Stimulated activated CD4-positive, alpha-beta T cell treated with anti-CD3 and anti-CD28 coated beads, Interleukin-15, amount 100 ng/mL, for 24 hours (primary cell): ENCODE data around the gene ROBO4.

ENCODE experiments used
- DNase-seq: peaks from one replicate; pipeline ENCODE4 v3.0.0-alpha.2; 2020

Gene ROBO4

DNA sequence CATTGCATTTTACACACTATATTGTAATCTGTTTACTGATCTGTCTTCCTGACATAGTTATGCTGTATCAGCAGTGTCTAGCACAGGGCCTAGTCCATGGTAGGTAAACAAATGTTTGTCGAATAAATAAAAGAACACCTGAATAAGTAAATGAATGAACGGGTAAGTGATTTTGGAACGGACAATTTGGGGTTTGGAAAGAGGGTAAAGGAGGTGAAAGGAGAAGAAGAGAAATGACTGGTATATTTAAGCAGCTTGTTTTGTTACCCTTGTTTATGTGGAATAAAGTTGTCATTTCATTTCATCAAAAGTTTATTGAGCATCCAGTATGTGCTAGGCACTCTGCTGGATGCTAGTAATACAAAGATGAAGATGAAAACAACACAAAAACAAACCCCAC lies 21.3 kb upstream of the ROBO4 start, which contains the start of gene HEPN1:
HEPN1 (plus strand) TSS at position 301 of the 400 bp plus-strand sequence.
- DNase-seq = no peak

DNA sequence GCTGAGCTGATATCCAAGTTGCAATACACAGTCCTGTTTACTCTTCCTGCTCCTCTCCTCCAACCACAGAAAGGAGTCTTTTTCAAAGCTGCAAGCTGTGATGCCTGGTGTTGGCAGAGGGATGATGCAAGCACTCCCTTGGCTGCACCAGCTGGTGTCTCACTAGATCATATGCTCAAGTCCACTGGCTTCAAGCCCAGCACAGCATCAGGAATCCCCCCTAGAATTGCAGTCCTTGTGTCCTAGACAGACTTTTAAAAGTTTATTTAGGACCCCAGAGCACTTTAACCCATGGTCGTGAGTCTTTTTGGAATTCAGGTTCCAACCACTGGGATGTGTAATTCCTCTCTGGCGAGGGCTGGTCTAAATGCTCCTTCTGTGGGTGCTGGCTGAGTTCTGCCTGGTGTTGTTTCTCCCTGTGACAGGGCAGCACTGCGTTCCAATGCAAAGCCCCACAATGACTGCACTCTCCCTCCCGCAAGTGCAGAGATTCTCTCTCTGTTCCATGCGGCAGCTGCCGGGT lies 19.5 kb upstream of the ROBO4 start:
- DNase-seq = no peak

DNA sequence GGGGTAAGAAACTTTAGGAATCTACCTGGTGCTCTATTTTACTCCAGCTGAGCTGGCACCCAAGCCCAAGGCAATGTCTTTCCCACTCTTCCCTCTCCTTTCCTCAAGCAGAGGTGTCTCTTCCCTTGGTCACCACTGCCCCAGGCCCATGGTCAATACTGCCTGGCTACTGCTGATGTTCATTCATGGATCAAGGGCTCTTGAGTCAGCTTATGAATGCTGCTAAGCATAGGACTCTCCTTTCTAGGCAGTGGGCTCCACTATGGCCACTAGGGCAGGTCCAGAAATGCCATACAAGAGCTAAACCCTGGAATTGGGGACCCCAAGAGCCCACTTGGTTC lies 18.7 kb upstream of the ROBO4 start:
- DNase-seq = no peak

DNA sequence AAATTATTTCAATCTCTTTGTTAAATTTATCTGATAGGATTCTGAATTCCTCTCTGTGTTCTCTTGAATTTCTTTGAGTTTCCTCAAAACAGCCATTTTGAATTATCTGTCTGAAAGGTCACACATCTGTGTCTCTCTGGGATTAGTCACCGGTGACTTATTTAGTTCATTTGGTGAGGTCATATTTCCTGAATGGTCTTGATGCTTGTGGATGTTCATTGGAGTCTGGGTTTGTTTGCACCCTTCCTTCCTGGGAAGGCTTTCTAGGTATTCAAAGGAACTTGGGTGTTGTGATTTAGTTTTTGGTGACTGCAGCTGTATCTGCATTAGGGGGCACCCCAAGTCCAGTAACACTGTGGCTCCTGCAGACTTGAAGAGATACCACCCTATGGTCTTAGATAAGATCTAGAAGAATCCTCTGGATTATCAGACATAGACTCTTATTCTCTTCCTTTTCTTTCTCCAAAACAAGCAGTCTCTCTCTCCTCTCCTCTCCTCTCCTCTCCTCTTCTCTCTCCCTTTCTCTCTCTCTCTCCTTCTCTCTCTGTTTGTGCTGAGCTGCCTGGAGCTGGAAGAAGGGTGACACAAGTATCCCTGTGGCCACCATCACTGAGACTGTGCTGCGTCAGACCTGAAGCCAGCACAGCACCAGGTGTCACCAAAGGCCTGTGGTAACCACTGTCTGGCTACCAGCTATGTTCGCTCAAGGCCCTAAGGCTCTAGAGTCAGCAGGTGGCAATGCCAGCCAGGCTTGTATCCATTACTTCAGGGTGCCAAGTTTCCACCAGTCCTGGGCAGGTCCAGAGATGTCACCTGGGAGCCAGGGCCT lies 18.1 kb upstream of the ROBO4 start:
- DNase-seq = no peak

DNA sequence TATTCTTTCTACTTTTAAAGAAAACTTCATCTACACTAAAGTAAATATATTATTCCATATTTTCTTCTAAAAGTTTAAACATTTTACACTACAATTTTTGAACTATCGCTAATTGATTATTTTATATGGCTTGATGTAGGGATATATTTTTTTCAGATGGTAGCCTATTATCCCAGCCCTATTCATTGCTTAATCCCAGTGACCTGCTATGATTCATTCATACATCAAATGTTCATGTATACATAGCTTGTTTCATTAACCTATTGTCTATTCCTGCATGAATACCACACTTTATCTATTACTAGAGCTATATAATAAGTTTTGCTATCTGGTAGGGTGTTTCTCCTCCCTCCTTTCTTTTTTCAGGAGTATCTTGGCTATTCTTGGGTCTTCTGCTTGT lies 5.0 kb upstream of the ROBO4 start:
- DNase-seq = no peak

DNA sequence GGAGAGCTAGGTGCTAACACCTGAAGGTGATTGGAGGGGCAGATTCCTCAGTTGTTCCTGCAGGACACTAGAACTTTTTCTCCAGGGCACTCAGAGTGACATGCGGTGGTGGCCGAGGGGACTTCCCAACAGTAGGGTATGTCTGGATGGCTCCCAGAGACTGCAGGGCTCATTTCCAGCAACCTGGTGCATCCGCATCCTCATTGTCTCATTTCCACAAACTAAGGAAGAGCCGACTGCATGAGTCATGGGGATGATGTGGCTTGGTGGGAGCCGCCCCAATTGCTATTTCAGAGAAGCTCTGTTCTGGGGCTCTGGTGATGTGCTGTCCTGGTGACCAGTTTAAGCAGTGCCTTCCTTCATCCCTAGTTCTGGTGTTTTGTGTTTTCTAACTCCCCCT lies 2.8 kb upstream of the ROBO4 start:
- no peak for DNase-seq

DNA sequence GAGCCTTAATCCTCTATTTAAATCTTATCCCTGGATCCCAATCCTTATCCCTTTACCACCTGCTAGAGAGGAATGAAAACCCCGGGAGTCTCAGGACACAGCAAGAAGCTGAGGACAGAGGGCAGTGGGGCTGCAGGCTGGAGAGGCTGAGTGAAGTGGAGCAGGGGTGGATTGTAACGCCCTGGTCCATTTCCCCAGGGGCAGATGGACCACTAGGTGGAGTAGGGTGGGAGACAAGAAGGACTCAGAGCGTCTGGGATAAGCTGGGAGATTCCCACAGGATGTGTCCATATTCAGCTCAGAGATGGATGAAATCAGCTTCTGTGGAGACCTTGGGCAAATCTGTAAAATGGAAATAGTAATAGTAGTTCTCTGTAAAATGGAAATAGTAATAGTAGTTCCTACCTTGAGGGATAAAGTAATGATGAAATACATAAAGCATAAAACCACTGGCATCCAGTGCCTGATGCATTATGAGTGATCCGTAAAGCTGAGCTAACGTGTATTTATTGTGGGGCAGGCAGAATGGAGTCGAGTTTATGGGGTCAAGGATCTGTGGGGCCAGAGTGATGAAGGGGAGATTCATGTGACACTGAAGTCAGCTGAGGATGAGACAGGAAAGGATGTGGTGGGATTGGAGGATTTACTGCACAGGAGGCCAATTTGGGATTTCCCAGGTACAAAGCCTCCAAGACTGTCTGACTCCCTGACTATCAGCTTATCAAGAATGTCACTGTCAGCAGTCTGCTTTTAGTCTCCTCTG lies 1.9 kb upstream of the ROBO4 start:
- no peak for DNase-seq

DNA sequence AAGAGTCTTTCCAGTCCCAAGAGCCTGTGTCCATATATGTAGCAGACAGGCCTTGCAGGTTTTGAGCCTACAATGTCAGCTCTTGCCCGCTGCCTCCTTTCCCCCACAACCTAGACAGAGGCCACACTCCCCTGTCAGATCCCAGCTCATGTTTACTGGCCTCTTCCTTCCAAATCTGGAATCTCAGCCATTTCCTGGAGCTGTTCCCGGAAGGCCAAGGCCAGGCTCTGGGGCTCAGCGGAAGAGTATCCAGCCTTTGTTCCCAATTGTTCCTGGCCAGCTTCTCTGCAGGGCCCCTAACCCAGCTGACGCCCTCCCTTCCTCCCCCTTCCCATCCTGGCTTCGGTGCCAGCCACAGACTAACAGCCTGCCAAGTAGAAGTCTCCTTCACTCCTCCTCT lies 1.0 kb upstream of the ROBO4 start:
- DNase-seq = no peak

DNA sequence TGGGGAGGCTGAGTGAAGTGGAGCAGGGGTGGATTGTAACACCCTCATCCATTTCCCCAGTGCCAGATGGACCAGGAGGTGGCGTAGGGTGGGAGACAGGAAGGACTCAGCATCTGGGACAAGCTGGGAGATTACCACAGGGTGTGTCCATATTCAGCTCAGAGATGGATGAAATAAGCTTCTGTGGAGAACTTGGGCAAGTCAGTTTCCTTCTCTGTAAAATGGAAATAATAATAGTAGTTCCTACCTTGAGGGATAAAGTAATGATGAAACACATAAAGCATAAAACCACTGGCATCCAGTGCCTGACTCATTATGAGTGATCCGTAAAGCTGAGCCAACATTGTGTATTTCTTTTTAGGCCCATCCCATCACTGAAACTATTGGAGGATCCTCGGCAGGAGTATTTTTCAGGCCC lies 607 bp upstream of the ROBO4 start:
- no peak for DNase-seq

DNA sequence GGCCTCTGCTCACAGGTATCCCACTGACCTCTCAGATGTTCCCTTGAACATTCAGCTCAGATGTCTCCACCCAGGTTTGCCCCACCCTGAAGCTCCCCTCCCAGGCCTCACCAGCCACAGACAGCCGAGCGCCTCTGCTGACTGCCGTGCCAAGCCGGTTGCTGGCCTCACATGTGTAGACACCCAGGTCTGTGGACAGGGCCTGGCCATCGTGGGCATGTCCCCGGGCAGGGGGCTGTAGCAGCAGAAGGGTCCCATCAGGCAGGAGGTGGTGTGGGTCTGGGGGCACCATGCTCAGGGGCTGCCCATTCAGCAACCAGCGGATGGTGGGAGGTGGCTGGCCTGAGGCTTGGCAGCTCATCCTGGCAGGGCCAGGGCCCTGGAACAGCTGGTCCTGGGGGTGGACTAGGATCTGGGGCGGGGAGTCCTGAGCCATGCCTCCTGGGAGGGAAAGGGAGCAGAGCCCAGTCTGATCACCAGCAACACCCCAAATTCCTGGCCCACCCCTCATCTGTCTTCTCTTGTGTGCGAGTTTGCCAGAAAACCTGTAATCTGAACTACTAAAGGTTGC lies 759 bp downstream of the ROBO4 start:
- DNase-seq = no peak

DNA sequence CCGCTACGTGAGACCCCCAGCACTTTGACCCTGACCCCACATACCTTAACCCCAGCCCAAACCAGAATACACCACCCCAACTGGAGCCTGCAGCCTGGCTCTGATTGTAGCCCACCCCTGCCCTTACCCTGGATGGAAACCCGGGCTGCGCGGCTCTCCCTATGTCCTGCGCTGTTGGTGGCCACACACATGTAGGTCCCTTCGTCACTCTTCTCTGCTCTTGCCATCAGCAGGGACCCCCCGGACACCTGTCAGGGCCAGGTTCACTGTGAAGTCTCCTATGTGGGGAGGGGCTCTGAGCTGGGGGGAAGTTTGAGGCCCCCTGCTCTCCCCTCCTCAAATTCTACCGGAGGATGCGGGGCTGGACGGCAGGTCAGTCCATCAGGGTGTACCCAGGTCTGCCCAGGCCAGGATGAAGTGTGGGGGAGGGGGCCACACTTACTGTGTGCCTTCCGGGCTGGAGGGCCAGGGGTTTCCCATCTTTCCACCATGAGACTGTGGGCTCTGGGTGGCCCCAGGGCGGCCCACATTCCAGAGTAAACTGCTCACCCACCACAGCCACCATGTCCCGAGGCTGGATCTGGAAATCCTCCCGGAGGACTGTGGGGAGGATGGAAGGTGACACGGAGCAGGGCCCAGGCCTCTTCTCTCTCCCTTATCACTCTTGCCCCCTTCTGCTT lies 1.5 kb downstream of the ROBO4 start:
- no peak for DNase-seq

DNA sequence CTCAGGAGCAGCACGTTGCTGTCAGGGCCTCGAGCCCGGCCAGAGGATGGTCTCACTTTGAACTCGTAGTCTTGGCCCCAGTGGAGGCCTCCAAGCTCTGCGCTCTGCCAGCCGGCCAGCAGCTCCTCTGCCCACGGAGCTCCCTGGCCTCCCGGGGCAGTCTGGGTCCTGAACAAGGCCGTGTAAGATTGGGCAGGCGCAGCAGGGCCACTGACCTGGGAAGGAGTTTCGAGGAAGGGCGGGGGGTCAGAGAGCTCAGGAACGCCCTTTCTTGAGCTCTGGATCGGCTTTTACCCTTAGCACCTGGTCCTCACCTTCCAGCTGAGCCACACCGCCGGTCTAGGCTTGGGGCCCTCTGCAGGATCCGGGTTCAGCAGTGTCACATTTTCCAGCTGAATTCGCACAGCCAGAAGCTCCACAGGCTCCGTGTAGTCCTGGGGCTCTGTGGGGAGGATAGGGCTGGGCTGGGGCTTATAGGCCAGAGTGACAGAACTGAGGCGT lies 2.1 kb downstream of the ROBO4 start:
- DNase-seq = no peak

DNA sequence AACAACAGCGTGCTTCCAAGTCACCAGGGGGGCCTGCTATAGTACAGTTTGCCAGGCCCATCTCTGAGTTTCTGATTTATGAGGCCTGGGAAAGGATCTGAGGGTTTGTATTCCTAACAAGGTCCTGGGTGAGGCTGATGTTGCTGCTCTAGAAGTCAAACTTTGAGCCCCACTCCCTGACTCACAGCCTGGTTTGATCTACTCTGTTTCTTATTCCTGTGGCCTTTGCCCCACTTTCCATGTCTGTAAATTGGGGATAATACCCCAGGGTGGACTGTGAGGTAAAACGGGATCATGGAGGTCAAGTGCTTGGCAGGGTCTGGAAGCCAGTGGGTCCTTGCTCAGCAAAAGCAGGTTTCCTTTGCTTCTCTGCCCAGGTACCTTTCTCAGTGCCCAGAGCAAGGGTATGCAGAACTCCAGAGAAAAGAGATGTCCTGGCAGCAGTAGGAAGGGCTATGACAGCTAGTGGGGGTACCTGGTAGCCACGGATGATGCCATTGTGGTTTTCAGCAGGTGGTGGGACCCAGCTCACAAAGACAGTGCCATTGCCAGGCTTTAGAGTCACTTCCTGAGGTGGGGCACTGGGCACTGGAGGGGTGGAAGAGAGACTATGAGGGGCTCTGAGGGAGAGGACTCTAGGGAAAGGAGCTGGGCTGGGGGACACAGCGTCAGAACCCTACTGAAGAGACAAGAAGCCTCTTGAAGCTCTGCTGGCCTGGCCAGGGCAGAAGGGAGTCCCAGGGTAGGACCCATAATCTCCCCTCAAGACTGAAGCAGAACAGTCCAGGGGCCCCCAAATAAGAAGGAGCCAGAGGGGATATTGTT lies 2.8 kb downstream of the ROBO4 start:
- DNase-seq = no peak

DNA sequence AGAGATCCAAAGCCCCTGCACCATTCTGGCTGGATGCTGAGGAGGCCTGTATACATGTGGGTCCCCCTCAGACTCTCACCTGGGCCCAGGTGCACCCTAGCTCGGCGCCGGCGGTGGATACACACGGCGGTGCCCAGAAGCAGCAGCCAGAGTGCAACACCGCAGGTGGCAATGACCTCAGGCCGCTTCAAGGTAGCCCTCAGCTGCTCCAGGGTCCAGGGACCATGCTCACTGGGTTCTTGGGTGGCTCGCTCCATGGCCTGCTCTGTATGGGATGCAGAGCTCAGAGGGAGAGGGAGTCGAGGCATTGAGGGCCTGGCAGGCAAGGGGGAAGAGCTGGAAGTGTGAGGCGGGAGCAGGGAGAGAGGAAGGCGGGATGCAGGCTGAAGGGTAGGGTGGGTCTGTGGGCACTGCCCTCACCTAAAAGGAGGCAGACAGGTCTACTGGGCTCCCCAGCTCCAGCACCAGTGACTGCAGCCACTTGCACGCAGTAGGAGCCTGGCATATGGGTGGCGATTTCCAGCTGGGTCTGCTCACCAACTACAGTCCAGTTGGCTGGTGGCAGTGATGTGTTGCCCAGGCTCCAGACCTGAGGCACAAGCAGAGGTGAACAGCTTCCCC lies 3.8 kb downstream of the ROBO4 start:
- no peak for DNase-seq

DNA sequence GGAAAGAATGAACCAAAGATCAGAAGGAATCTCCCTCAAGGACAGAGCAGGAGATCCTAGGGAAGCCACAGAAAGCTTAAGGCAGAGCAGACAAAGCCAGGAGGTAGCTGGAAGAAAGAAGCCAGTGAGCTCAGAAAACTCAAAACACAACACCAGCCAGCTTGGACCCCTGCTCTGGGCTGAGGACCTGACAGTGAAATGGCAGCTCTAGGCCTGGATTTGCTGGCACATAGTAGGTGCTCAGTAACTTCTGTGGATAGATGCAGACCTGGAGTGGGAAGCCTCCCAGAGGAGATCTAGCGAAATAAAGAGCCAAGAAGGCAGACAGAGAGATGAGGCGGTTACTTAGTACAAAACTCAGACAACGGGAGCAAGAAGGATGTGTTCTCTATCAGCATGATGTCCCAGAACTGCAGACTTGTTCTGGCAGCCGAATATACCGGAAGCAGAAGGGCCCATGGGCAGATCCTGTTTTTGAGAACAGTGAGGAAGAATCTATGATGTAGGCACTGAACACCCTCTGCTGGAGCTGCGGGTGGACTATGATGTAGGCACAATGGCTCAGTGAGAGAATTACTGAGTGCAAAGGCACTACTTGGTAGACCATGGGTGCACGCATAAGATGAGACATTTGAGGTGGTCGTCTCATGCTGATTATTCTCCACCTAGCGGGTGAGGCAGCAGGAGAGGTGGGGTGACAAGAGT lies 4.8 kb downstream of the ROBO4 start:
- DNase-seq = no peak

DNA sequence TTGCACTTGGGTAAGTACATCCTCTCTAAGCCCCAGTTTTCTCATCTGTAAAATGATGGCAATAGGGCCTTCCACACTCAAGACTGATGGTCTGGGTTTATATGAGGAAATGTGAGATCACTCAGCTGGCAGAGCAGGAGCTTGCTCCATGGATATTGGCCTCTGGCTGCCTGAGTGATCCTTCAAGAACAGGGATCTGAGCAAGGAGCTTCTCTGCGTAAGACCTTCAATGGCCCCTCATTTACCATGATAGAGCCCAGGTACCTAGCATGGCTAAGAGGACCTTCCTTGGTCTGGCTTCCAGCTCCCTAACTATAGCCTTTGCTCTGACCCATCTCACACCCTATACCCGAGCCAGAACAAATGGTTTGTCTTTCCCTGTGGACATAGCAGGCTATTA lies 5.5 kb downstream of the ROBO4 start:
- DNase-seq = no peak

DNA sequence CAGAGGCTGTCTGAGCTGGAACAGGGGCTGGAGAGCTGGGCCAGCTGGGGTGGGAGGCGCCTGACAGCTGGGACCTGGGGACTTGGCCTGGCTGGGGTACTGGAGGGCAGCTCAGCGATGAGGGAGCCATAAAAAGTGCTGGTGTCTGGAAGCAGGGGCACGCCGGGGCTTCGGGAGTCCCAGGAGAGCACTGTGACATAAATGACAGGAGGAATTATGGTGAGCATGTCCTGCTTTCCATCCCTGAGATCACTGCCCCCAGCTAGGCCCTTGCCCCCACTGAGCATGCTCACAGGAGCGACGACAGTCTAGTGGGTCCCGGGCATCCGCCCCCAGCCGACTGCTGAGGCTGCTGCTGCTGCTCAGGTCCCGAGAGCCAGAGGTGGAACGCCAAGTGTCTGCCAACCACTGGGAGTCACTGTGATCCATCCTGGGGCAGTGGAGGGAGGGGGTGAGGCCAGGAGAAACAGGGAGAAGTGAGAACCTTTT lies 6.2 kb downstream of the ROBO4 start:
- no peak for DNase-seq

DNA sequence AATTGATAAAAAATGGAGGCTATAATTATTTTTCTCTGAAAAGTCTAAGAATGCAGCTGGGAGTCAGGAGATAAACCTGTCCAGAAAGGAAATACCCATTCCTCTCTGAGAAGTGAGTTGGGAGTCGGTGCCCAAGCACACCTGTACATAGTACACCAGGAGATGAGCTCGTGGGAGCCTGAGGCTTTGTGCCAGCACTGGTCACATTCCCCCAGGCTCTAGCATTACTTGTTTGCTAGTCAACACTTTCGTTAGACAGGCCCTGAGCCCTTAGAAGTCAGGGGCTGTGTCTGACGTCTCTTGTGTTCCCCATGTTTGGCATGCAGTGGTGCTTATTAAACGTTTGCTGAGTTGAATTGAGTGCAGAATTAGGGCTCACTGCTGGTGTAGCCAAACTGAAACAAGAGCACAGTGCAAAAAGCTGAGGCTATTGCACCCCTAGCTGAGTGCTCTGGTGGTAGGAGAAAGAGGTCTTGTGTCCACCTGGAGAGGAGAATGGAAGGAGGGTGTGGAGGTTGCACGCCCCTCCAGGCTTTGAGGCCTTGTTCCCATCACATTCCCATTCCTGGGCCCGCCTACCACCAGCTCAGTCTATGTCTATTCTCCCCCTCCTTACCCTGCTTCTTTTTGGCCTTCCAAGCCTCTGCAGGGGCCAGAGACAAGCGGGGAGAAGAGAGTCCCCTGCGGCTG lies 6.8 kb downstream of the ROBO4 start:
- no peak for DNase-seq

DNA sequence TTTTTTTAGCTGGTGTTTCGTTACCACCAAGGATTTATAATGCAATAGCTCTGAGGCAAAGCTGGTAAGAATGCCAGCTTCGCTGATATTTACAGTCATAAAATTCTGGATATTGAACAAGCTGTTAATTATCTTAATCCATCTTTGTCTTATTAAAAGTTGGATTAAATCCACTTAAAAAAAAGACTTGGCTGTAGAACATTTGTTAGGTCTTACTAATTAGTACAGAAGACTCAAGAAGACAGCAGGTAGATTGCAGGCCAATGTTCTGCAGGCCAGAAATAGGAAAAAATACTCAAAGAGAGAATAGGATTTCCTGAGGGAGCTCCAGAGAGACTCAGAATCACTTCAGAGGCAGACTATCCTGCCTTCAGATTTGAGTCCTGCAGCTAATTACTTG lies 7.5 kb downstream of the ROBO4 start:
- DNase-seq = no peak
